HS-27A (cell line): ENCODE data around the gene P2RY1.
"Not testable (repeated sequence)": the region's sequence is repeated elsewhere in the genome, so short reads cannot be mapped to it uniquely, and the experiment has no call there.

Experiments used
- DNase-seq: peaks from one replicate; pipeline ENCODE4 v3.0.0-alpha.2; 2012; ENCODE audit warnings: low read depth, missing footprints

The P2RY1 gene

DNA sequence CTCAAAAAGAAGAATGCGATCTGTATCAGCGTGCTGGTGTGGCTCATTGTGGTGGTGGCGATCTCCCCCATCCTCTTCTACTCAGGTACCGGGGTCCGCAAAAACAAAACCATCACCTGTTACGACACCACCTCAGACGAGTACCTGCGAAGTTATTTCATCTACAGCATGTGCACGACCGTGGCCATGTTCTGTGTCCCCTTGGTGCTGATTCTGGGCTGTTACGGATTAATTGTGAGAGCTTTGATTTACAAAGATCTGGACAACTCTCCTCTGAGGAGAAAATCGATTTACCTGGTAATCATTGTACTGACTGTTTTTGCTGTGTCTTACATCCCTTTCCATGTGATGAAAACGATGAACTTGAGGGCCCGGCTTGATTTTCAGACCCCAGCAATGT is 1.3 kb downstream of the P2RY1 start:
- no peak for DNase-seq

DNA sequence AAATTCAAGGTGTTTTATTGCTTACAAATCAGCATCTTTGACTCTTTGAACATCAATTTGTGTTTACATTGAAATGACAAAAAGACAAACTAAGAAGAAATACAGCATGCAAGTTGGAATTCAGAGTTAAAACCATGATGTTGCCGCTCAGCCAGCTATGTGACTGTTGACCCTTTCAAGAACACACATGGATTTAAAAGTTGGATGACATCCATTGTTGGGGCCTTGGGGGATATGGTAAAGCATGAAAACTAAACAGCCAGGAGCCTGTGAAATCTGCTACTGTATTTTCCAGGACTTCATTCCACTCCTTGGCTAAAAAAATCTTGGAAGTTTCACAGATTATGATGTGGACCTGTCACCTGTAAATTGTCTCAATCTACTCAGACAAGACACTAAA is 4.6 kb downstream of the P2RY1 start:
- DNase-seq, result no peak

- DNase-seq, result no peak
These were observed 6.2 kb downstream of the P2RY1 start for GRCh38 chr3:152841131-152841530.

- DNase-seq, result no peak
These were observed 7.5 kb downstream of the P2RY1 start for GRCh38 chr3:152842413-152842812.

GRCh38 chr3:152843955-152844354 is 9.0 kb downstream of the P2RY1 start:
- no peak for DNase-seq

DNA sequence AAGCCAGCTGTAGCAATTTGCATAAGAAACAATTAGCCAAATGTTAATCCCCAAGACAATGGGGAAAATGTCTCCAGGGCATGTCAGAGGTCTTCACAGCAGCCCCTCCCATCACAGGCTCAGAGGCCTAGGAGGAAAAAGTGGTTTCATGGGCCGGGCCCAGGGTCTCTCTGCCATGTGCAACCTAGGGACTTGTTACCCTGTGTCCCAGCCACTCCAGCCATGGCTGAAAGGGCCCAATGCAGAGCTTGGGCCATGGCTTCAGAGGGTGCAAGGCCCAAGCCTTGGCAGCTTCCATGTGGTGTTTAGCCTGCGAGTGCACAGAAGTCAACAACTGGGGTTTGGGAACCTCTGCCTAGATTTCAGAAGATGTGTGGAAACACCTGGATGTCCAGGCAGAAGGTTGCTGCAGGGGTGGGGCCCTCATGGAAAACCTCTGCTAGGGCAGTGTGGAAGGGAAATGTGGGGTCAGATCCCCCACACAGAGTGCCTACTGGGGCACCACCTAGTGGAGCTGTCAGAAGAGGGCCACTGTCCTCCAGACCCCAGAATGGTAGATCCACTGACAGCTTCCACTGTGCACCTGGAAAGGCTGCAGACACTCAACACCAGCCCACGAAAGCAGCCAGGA is 11.8 kb downstream of the P2RY1 start:
- DNase-seq, result not testable (repeated sequence)

DNA sequence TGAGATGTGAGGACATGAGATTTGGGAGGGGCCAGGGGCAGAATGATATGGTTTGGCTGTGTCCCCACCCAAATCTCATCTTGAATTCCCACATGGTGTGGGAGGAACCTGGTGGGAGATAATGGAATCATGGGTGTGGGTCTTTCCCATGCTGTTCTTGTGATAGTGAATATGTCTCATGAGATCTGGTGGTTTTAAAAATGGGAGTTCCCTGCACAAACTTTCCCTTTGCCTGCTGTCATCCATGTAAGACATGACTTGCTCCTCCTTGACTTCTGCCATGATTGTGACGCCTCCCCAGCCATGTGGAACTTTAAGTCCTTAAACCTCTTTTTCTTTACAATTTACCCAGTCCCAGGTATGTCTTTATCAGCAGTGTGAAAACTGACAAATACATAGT is 12.7 kb downstream of the P2RY1 start:
- not testable (repeated sequence) for DNase-seq

DNA sequence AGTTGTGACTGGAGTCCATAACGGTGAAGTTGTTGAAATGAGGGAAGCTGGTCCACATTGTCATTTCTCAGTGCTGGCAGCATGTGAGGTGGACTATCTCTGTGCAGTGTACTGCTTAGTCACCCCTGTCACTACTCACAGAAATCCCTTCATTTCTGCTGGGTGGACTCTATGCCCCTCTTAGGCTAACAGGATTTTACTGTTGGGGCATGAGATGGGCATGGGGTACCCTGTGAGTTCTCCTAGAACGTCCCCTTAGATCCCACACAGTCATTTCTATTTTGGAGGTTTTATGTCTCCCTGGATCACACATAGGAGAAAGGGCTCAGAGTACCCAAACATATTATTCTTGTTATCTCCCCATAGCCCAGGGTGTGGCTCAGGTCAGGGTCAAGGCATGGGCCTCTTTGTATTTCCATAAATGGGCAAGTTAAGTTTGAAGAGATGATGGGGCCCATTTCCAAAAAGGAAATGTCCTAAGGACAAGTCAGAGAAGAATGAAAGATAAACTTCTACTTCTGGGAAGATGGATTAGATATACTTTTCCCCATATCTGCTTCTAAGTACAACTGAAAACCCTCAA is 15.2 kb downstream of the P2RY1 start:
- DNase-seq, result no peak

GRCh38 chr3:152853196-152853595 is 18.3 kb downstream of the P2RY1 start:
- DNase-seq, result no peak

DNA sequence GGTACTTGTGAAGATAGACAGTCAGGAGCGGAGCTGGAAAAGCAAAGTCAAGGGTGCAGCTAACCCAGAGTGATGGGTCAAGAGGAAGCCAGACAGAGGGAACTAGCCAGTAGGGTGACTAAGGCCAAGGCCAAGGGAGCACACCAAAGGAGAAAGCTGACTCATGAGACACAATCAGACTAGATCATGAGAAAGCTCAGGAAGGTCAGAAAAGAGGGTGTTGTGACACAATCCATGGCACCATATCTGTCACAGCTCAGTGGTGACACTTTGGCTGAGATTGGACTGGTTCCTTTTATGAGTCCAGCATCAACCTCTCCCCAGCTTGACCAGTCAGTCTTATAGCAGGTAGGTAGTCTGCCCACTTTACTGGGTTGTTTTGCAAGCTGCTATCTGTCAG is 22.2 kb downstream of the P2RY1 start:
- no peak for DNase-seq

DNA sequence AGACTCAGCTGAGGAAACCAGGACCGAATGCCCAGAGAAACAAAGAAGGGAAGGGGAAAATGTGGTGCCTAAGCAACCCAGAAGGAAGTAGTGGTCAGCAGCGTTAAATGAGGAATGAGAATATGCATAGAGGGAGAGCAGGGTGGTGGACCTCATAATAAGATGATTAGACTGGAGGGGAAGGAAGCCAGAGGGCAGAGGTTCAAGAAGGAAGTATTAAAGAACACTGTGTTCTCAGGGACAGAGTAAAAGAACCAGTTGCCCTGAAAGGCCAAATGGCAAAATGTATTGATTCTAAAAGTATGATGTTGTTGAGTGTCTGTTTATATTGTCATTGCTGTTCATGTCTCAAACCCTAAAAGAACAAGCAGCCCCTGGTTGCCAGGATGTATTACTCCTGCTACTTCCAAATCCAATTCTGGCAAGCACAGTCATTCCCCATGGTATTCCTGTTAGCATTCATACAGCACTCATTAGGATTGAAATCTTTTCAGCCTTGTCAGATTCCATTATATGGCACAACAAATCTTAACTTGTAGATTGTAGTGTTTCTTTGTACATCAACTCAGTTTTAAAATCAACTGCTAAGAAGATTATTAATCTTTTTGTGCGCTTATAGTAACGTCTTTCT is 23.4 kb downstream of the P2RY1 start:
- no peak for DNase-seq

DNA sequence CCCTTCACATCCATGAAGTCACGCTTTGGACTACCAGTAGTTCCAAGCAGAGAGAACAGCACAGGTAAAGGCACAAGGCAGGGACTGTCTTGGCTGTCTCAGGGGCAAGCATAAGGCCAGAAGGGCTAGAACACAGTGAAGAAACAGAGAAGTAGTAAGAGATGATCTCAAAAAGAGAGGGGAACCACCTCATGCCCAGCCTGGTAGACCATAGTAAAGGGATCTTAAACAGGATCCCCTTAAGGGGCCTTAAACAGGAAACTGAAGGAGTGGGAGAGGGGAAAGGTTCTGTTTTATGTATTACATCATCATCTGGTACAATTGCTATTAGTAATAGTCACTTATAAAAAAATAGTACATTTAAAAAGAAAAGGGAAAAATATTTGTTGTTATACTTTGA is 25.8 kb downstream of the P2RY1 start:
- no peak for DNase-seq

DNA sequence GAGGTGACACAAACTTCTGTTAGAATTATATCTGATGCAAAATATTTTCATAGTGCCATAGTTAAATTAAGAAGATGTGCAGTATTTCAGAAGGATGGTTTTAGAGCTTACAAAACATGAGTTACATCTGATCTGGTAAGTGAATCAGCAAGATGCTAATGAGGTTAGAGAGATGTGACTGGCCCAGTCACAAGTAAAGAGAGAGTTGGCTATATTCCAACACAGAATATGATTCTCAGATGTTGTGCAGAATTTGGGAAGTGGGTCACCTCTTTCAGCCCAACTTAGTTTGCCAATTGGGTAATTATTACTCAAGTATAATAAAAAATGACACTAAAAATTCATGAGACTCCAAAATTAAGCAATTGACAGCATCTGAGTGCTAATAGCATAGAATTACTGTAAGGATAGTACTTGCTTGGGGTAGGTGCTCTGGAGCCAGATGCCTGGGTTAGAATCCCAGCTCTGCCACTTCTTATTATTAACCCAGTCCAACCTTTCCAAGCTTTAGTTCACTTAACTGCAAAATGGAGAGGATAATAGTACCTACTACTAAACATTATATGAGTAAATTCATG is 30.8 kb downstream of the P2RY1 start:
- DNase-seq, result no peak

DNA sequence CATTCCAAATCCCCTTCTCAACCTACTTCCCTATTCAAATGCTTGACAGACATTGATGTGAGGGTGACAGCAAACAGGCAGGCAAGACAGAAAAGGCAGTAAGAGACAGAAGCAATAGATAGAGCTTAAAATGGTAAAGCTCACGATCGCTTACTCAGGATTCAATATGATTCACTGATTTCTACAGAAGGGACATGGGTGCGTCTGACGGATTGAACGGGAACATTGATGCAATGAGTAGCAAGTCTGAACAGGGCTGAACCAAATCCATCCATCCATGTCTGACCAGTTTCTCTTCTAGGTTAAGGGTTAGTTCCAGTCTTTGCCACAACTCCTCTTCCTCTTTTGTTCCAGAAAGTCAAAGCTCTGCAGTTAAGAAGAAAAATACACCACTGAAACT is 35.1 kb downstream of the P2RY1 start:
- DNase-seq, result no peak

DNA sequence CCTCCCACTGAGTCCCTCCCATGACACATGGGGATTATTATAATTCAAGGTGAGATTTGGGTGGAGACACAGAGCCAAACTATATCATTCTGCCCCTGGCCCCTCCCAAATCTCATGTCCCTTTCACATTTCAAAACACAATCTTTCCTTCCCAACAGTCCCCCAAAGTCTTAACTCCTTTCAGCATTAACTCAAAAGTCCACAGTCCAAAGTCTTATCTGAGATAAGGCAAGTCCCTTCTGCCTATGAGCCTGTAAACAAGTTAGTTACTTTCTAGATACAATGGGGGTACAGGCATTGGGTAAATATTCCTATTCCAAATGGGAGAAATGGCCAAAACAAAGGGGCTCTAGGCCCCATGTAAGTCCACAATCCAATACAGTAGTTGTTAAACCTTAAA is 38.4 kb downstream of the P2RY1 start:
- DNase-seq, result not testable (repeated sequence)

DNA sequence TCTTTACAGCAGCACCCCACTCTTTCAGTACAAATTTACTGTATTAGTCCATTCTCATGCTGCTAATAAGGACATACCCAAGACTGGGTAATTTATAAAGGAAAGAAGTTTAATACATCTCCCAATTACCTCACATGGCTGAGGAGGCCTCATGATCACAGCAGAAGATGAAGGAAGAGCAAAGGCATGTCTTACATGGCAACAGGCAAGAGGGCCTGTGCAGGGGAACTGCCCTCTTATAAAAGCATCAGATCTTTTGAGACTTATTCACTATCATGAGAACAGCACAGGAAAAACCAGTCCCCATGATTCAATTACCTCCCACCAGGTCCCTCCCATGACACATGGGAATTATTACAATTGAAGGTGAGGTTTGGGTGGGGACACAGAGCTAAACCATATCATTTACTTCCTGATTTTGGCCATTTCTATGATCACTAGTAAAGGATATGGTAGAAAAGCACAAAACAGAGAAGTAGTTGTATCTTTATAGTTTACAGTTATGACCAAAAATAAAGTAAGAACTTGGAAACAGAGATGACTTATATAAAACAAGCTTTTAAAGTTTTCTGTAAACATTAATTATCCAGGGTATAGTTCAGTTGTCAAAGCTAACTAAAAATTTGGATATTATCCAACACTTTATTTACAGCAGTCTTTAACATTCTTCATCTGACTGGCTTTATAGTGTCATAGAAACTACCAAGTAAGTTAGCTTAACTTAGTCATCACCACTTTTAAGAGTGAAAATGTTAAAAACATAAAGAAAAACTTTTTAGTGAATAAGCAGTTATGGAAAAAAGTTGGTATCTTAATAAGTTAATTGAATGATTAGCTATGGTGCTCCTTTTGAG is 40.2 kb downstream of the P2RY1 start:
- no peak for DNase-seq

- no peak for DNase-seq
These were observed 44.3 kb downstream of the P2RY1 start for GRCh38 chr3:152879130-152879789.

DNA sequence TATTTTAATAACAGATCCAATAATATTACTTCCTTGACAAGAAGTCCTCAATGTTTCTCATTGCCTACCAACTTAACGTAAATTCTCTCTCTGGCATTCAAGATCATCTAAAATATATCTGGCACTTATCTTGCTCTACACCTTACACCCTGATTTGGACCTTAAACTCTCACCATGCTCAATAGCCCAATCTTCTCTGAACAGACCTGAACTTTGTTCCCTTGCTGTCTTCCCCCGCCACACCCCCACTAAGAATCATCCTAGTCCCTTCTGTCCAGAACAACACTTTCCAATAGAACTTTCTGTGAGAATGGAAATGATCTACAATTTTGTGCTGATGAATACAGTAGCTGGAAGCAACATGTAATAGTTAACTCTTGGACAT is 44.9 kb downstream of the P2RY1 start:
- no peak for DNase-seq

DNA sequence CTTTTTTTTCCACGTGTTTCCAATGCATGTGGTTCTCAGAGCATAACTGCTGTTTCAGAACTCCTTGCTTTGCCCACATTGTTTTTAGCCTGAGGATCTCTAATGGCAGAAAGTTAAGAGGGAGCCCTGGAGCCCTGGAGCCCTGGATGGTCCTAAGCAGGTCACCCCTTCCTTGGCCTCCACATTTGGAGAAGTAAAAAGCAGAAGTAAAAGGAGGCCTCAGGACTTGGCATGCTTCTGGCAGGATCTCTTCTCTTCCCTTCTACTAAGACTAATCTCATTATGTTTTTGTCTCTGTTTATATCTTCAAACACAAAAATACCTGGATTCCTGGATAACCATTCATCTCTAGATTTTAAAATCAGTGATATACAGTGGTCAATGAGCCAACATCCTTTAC is 50.1 kb downstream of the P2RY1 start:
- no peak for DNase-seq
